ENCODE results near the gene REST. TPM values are rescaled to one million over a fixed set of nuclear protein-coding genes. Genes with fewer than 3 reads are reported as not detected.

The REST gene
- total and polyA plus RNA-seq, 9 of the 15 experiments (the other 6 are each of a cell fraction or from before 2014, with no cell fraction given) = 2.9 to 24.0 (median 19.2) TPM

DNA sequence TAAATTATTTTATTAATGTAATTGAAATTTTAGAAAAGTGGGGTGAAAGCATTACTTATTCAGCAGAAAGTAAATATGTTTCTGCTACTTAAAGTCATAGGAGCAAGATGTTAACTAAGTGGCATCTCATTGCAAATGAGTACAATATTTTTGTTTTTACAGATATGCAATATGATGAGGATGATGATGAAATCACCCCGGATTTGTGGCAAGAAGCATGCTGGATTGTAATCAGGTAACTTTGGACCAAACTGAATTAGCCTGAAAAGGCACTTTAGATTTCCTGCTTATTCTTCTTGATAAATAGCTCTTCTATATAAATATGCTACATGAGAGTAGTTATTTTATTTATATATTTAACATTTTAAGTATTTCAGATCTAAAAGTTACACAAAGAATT, 78.5 kb downstream of the REST start:
- intact Hi-C loops (cut with micrococcal nuclease) (no loop called here), in situ Hi-C loops (cut with MboI) (no loop called here)
- Histone ChIP-seq H3K27me3 (ENCODE audit: control insufficient read depth in 2 of 2, insufficient read depth in 2 of 2, low read length in 2 of 2) (no peaks in the 10 kb centered on the region), H3K4me1 (replicated peaks in 1 of 2; ENCODE audit: control insufficient read depth in 2 of 2, insufficient read depth in 2 of 2, low read length in 2 of 2) (peaks cover 13% of the 10 kb centered on the region in 2 experiments; a peak in 4 of 5 replicates), H3K9me3 (replicated peaks; ENCODE audit: control insufficient read depth, insufficient read depth, low read depth, low read length) (no peaks in the 10 kb centered on the region), H4K20me1 (replicated peaks; ENCODE audit: control insufficient read depth, insufficient read depth, low read length) (peaks cover 16% of the 10 kb centered on the region), H2AFZ (ENCODE audit: low read depth, low read length) (no peak overlapping the region), H3K79me2 (ENCODE audit: control insufficient read depth, insufficient read depth, low read length) (peaks cover 98% of the 10 kb centered on the region), H3K36me3 (ENCODE audit: control insufficient read depth, insufficient read depth, low read length) (peaks cover 83% of the 10 kb centered on the region), H3K9ac (ENCODE audit: insufficient read depth in 1 of 2, low read depth in 2 of 2, low read length in 2 of 2) (no peak overlapping the region), H3K4me2 (ENCODE audit: insufficient read depth, low read length) (no peak overlapping the region), H3K4me3 (no peak overlapping the region), H3K9me1 (ENCODE audit: control insufficient read depth, insufficient read depth, low read length) (peaks cover 6% of the 10 kb centered on the region), H3K27ac (ENCODE audit: extremely low read depth, low read depth, low read length) (no peak overlapping the region)
- ChIA-PET CTCF (ENCODE audit: low intra/inter-chr PET ratio) (no interaction called here), POLR2A (no interaction called here)
- BruUV-seq (replicated peaks) = no TSS peak
- 55% methylated on average over 1 of the region's 1 CpG for WGBS (ENCODE audit: insufficient coverage, low coverage, missing lambda C conversion rate)
- DNase-seq (ENCODE audit: extremely low read depth in 1 of 4, low spot score in 3 of 4) (no peak), FAIRE-seq (no peak), ATAC-seq (no peak)
- TF ChIP-seq KLF16 (IDR thresholded peaks at IDR 0.05) (no peak), PHF21A (IDR thresholded peaks at IDR 0.05; ENCODE audit: borderline replicate concordance, low read depth) (no peak), SMC3 (conservative IDR thresholded peaks at IDR 0.05; ENCODE audit: insufficient read depth, low read depth, low read length) (no peak), CEBPG (CRISPR knock-in tag; IDR thresholded peaks at IDR 0.05) (no peak), CEBPG (tag; conservative IDR thresholded peaks at IDR 0.05 in 1 of 2, IDR thresholded peaks at IDR 0.05 in 1 of 2) (peak; percentile 15 to 81; a peak in 2 of 4 replicates), ZNF174 (CRISPR knock-in tag; IDR thresholded peaks at IDR 0.05) (no peak), ZFP36 (IDR thresholded peaks at IDR 0.05; ENCODE audit: low read depth, low read length, partially characterized antibody) (no peak), MYNN (IDR thresholded peaks at IDR 0.05) (no peak), MYNN (CRISPR knock-in tag; IDR thresholded peaks at IDR 0.05) (no peak)
- TF ChIP-seq, protein P1, sequence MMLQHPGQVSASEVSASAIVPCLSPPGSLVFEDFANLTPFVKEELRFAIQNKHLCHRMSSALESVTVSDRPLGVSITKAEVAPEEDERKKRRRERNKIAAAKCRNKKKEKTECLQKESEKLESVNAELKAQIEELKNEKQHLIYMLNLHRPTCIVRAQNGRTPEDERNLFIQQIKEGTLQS (IDR thresholded peaks at IDR 0.05) = peak; percentile 82
- TF ChIP-seq, protein P1 (CRISPR knock-in tag; conservative IDR thresholded peaks at IDR 0.05) = no peak
- TF ChIP-seq, protein P2, sequence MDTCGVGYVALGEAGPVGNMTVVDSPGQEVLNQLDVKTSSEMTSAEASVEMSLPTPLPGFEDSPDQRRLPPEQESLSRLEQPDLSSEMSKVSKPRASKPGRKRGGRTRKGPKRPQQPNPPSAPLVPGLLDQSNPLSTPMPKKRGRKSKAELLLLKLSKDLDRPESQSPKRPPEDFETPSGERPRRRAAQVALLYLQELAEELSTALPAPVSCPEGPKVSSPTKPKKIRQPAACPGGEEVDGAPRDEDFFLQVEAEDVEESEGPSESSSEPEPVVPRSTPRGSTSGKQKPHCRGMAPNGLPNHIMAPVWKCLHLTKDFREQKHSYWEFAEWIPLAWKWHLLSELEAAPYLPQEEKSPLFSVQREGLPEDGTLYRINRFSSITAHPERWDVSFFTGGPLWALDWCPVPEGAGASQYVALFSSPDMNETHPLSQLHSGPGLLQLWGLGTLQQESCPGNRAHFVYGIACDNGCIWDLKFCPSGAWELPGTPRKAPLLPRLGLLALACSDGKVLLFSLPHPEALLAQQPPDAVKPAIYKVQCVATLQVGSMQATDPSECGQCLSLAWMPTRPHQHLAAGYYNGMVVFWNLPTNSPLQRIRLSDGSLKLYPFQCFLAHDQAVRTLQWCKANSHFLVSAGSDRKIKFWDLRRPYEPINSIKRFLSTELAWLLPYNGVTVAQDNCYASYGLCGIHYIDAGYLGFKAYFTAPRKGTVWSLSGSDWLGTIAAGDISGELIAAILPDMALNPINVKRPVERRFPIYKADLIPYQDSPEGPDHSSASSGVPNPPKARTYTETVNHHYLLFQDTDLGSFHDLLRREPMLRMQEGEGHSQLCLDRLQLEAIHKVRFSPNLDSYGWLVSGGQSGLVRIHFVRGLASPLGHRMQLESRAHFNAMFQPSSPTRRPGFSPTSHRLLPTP (IDR thresholded peaks at IDR 0.05; ENCODE audit: borderline replicate concordance, extremely low read depth, insufficient read length) = no peak
- TF ChIP-seq, protein P3, sequence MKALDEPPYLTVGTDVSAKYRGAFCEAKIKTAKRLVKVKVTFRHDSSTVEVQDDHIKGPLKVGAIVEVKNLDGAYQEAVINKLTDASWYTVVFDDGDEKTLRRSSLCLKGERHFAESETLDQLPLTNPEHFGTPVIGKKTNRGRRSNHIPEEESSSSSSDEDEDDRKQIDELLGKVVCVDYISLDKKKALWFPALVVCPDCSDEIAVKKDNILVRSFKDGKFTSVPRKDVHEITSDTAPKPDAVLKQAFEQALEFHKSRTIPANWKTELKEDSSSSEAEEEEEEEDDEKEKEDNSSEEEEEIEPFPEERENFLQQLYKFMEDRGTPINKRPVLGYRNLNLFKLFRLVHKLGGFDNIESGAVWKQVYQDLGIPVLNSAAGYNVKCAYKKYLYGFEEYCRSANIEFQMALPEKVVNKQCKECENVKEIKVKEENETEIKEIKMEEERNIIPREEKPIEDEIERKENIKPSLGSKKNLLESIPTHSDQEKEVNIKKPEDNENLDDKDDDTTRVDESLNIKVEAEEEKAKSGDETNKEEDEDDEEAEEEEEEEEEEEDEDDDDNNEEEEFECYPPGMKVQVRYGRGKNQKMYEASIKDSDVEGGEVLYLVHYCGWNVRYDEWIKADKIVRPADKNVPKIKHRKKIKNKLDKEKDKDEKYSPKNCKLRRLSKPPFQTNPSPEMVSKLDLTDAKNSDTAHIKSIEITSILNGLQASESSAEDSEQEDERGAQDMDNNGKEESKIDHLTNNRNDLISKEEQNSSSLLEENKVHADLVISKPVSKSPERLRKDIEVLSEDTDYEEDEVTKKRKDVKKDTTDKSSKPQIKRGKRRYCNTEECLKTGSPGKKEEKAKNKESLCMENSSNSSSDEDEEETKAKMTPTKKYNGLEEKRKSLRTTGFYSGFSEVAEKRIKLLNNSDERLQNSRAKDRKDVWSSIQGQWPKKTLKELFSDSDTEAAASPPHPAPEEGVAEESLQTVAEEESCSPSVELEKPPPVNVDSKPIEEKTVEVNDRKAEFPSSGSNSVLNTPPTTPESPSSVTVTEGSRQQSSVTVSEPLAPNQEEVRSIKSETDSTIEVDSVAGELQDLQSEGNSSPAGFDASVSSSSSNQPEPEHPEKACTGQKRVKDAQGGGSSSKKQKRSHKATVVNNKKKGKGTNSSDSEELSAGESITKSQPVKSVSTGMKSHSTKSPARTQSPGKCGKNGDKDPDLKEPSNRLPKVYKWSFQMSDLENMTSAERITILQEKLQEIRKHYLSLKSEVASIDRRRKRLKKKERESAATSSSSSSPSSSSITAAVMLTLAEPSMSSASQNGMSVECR (CRISPR knock-in tag; IDR thresholded peaks at IDR 0.05) = no peak

Data from K562 (cell line).